Right lobe of liver (tissue), 4 donors: ENCODE measurements around the gene FRMD3.

Experiments used
- POLR2A ChIP-seq: fragments of 450-650 bp; IDR thresholded peaks from one replicate; pipeline ENCODE4 v1.6.1; 2017; ENCODE audit warnings: antibody characterized with exemption, mild to moderate bottlenecking
- TF ChIP-seq, protein P1 (sequence below), 4 donors: fragments of 200-600 bp in 3 of 4; fragments of 450-650 bp in 1 of 4; IDR thresholded peaks; one replicate each; pipeline versions ENCODE4 v1.5.1 to v1.8.0; 2016 to 2022; ENCODE audit warnings: antibody characterized with exemption in 4 of 4, mild to moderate bottlenecking in 2 of 4
- donor health status: DM: no; HTN: no; CAD: no.
- donor health status: DM: no; HTN: no; CAD: no.
- donor health status: DM: no; HTN: yes; CAD: no.

DNA sequence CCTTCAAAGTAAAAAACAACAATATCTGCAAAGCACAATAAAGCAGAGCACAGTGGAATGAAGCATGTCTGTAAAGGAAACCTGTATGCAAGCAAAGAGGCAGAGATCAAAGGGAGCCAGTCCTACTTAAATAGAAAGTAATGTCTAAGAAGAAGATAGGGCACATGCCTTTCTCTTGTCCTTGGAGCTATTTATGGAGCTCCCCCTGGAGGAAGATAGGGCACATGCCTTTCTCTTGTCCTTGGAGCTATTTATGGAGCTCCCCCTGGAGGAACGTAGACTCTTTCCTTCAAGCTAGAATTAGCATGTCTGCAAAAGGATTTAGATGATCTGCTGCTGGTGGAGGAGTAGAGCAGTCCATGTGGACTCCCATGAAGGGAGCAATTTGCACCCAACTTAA is 307.2 kb downstream of the FRMD3 start:
- no peak for TF ChIP-seq POLR2A
- TF ChIP-seq, protein P1, sequence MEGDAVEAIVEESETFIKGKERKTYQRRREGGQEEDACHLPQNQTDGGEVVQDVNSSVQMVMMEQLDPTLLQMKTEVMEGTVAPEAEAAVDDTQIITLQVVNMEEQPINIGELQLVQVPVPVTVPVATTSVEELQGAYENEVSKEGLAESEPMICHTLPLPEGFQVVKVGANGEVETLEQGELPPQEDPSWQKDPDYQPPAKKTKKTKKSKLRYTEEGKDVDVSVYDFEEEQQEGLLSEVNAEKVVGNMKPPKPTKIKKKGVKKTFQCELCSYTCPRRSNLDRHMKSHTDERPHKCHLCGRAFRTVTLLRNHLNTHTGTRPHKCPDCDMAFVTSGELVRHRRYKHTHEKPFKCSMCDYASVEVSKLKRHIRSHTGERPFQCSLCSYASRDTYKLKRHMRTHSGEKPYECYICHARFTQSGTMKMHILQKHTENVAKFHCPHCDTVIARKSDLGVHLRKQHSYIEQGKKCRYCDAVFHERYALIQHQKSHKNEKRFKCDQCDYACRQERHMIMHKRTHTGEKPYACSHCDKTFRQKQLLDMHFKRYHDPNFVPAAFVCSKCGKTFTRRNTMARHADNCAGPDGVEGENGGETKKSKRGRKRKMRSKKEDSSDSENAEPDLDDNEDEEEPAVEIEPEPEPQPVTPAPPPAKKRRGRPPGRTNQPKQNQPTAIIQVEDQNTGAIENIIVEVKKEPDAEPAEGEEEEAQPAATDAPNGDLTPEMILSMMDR (IDR thresholded peaks at IDR 0.05), result no peak
